Common myeloid progenitor, CD34-positive (primary cell): ENCODE data around the gene FMR1NB.
A peak's percentile ranks its signal among the peaks of the same experiment; 100 is the strongest.

Source experiments
- CTCF ChIA-PET: fragments of 350-600 bp; sonication (Branson Sonifier 250); formaldehyde crosslinking; loops from one replicate; lab custom pipeline; 2021; ENCODE audit warnings: antibody characterized with exemption; lab: Charles Lee
- POLR2A ChIA-PET: fragments of 350-600 bp; sonication (Branson Sonifier 250); formaldehyde crosslinking; loops from one replicate; lab custom pipeline; 2021; ENCODE audit warnings: antibody characterized with exemption; lab: Charles Lee
- DNase-seq, 3 donors: peaks; one replicate each; pipeline versions ENCODE4 v3.0.0 to v3.0.0-alpha.2; 2013
- H3K27ac ChIP-seq, 2 experiments: 1 replicate in 1 of 2; 2 replicates in 1 of 2; pipeline ENCODE4 v1.7.0; 2013; ENCODE audit warnings: inconsistent platforms in 2 of 2, low read length in 2 of 2, mild to moderate bottlenecking in 2 of 2, low read depth in 1 of 2, moderate library complexity in 1 of 2; ENCODE audit not compliant: severe bottlenecking in 2 of 2, insufficient read depth in 1 of 2, poor library complexity in 1 of 2
- H3K27me3 ChIP-seq, 5 experiments: replicated peaks in 2 of 5; 1 replicate in 3 of 5; 2 replicates in 2 of 5; pipeline versions ENCODE4 v1.6.1 to v1.7.0; 2013; ENCODE audit warnings: low read length in 4 of 5, mild to moderate bottlenecking in 2 of 5, moderate library complexity in 2 of 5, inconsistent platforms in 1 of 5; ENCODE audit not compliant: insufficient read depth in 5 of 5, control insufficient read depth in 4 of 5
- H3K36me3 ChIP-seq, 4 experiments: 1 replicate in 2 of 4; 2 replicates in 2 of 4; pipeline versions ENCODE4 v1.6.1 to v1.7.0; 2013; ENCODE audit warnings: low read length in 3 of 4, control low read depth in 1 of 4, mild to moderate bottlenecking in 1 of 4; ENCODE audit not compliant: control insufficient read depth in 4 of 4, insufficient read depth in 4 of 4
- H3K4me1 ChIP-seq, 4 experiments: 1 replicate in 3 of 4; 2 replicates in 1 of 4; pipeline versions ENCODE4 v1.6.1 to v1.7.1; 2013; ENCODE audit warnings: low read length in 3 of 4, mild to moderate bottlenecking in 3 of 4, control low read depth in 1 of 4, inconsistent platforms in 1 of 4, moderate library complexity in 1 of 4; ENCODE audit not compliant: control insufficient read depth in 4 of 4, insufficient read depth in 4 of 4; ENCODE audit errors: control extremely low read depth in 1 of 4
- H3K4me3 ChIP-seq, 7 experiments: 1 replicate in 4 of 7; 2 replicates in 3 of 7; pipeline versions ENCODE4 v1.5.1 to v1.7.0; 2013; ENCODE audit warnings: mild to moderate bottlenecking in 7 of 7, low read length in 6 of 7, moderate library complexity in 6 of 7, inconsistent platforms in 2 of 7, low read depth in 2 of 7, control low read depth in 1 of 7; ENCODE audit not compliant: insufficient read depth in 4 of 7, control insufficient read depth in 1 of 7; ENCODE audit errors: extremely low read depth in 1 of 7
- H3K9me3 ChIP-seq, 5 experiments: 1 replicate in 4 of 5; 2 replicates in 1 of 5; pipeline versions ENCODE4 v1.6.1 to v1.7.1; 2013; ENCODE audit warnings: low read length in 4 of 5, mild to moderate bottlenecking in 2 of 5, inconsistent platforms in 1 of 5, low read depth in 1 of 5, moderate library complexity in 1 of 5; ENCODE audit not compliant: control insufficient read depth in 4 of 5, insufficient read depth in 2 of 5; ENCODE audit errors: control extremely low read depth in 1 of 5
- WGBS: methylation state at CpG from one replicate; pipeline ENCODE4 v1.1.5; 2013; ENCODE audit not compliant: insufficient coverage; 5-methylcytosine and 5-hydroxymethylcytosine counted together

Gene FMR1NB

GRCh38 chrX:147957291-147957690 lies 23.8 kb upstream of the FMR1NB start:
- Histone ChIP-seq H3K36me3 (no peaks in the 10 kb centered on the region), H3K27me3 (no peaks in the 10 kb centered on the region), H3K4me3 (no peak overlapping the region), H3K4me1 (no peaks in the 10 kb centered on the region), H3K27ac (no peak overlapping the region), H3K9me3 (no peaks in the 10 kb centered on the region)
- WGBS, result 65% methylated on average over 2 of the region's 2 CpGs
- DNase-seq, result no peak
- ChIA-PET CTCF (no interaction called here), POLR2A (no interaction called here)

- WGBS, result no CpG with 5 or more reads among the region's 1 CpG
- no peak overlapping the region for H3K4me3 ChIP-seq
- ChIA-PET CTCF (no interaction called here), POLR2A (no interaction called here)
- no peak overlapping the region for H3K27ac ChIP-seq
- no peak for DNase-seq
- H3K27me3 ChIP-seq, result no peaks in the 10 kb centered on the region
- H3K4me1 ChIP-seq, result no peaks in the 10 kb centered on the region
- H3K9me3 ChIP-seq, result no peaks in the 10 kb centered on the region
- no peaks in the 10 kb centered on the region for H3K36me3 ChIP-seq
These were observed 22.8 kb upstream of the FMR1NB start for GRCh38 chrX:147958291-147958690.

DNA sequence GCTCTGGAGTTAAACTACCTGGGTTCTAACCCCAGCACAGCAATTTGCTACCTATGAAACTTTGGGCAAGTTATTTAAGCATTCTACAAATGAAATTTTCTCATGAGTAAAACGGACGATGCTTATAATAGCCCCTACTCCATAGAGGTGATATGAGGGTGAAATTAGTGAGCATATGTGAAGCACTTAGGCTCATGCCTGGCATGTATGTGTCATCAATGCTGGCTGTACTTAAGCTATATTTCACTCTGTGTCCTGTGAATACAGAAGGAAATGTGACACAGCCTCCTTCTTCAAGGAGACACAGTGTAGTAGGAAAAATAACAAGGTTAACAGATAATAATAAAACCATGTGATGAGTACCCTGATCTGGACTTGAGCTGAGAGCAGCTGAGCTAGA lies 20.4 kb upstream of the FMR1NB start:
- Histone ChIP-seq H3K4me1 (no peaks in the 10 kb centered on the region), H3K4me3 (no peak overlapping the region), H3K36me3 (no peaks in the 10 kb centered on the region), H3K27me3 (no peaks in the 10 kb centered on the region), H3K27ac (no peak overlapping the region), H3K9me3 (no peaks in the 10 kb centered on the region)
- no CpG with 5 or more reads among the region's 2 CpGs for WGBS
- CTCF ChIA-PET, result no interaction called here
- no peak for DNase-seq
- POLR2A ChIA-PET, result no interaction called here

- H3K27me3 ChIP-seq, result no peaks in the 10 kb centered on the region
- CTCF ChIA-PET, result no interaction called here
- DNase-seq, result no peak
- WGBS, result 100% methylated on average over 1 of the region's 1 CpG
- POLR2A ChIA-PET, result no interaction called here
- H3K27ac ChIP-seq, result no peak overlapping the region
- H3K9me3 ChIP-seq, result no peaks in the 10 kb centered on the region
- H3K4me3 ChIP-seq, result no peak overlapping the region
- H3K4me1 ChIP-seq, result no peaks in the 10 kb centered on the region
- no peaks in the 10 kb centered on the region for H3K36me3 ChIP-seq
These were observed 18.7 kb upstream of the FMR1NB start for GRCh38 chrX:147962476-147962875.

- POLR2A ChIA-PET, result no interaction called here
- no peaks in the 10 kb centered on the region for H3K27me3 ChIP-seq
- 68% methylated on average over 6 of the region's 6 CpGs for WGBS
These were observed 2.2 kb upstream of the FMR1NB start for GRCh38 chrX:147978931-147979330.

GRCh38 chrX:148020329-148020728 lies 39.2 kb downstream of the FMR1NB start:
- Histone ChIP-seq H3K27ac (no peak overlapping the region), H3K9me3 (no peaks in the 10 kb centered on the region), H3K27me3 (no peaks in the 10 kb centered on the region), H3K4me1 (no peaks in the 10 kb centered on the region), H3K4me3 (no peak overlapping the region), H3K36me3 (no peaks in the 10 kb centered on the region)
- WGBS, result 74% methylated on average over 2 of the region's 2 CpGs
- no peak for DNase-seq
- CTCF ChIA-PET, result no interaction called here
- POLR2A ChIA-PET, result no interaction called here

More at GRCh38 chrX:147978931-147979330, 2.2 kb upstream of the FMR1NB start:
- CTCF ChIA-PET, result no interaction called here
- Histone ChIP-seq H3K36me3 (no peaks in the 10 kb centered on the region), H3K4me1 (no peaks in the 10 kb centered on the region), H3K9me3 (no peaks in the 10 kb centered on the region), H3K27ac (no peak overlapping the region), H3K4me3 (no peak overlapping the region)
- DNase-seq, result no peak

DNA sequence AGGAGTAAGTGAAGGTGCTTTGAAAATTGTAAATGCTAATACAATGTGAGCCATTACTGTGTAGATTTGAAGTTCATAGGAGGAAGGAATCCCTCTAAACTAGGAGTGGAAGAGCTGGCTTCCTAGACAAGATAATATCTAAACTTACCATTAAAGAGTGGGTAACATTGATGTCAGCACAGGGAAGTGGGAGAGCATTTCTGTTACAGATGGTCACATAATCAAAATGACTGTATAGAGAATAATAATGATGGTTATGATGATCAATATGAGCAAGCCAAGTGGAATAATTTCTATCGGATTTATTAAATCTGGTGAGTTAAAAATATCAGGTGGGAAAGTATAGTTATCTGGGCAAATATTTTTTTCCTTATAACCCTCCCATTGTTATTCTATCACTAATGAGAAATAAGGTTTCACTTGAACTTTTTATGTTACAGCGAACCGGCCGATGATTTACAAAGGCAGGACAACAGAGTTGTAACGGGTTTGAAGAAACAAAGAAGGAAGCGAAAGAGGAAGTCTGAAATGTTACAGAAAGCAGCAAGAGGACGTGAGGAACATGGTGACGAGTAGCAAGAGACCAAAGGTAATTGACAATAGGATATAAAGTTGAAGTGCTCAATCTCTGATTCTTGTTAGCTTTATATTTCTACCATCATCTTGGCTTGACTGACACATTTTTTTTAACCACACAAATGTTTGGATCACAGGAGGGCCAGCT lies 43.5 kb downstream of the FMR1NB start:
- WGBS, result 16% methylated on average over 7 of the region's 8 CpGs
- peaks cover 0 to 2% (median 0%) of the 10 kb centered on the region in 5 experiments for H3K27me3 ChIP-seq
- no peaks in the 10 kb centered on the region for H3K36me3 ChIP-seq
- ChIA-PET POLR2A (interaction anchor here (0.6 kb wide), 1 partner anchor 1107 kb away, joined by 4 read pairs; no protein-coding TSS in a partner anchor), CTCF (no interaction called here)
- no peaks in the 10 kb centered on the region for H3K9me3 ChIP-seq
- DNase-seq, result peak; percentile 11 to 49 (median 43)
- no peak overlapping the region for H3K27ac ChIP-seq
- peak overlapping the region in 2 of 7 experiments; percentile 3 to 16 for H3K4me3 ChIP-seq
- no peaks in the 10 kb centered on the region for H3K4me1 ChIP-seq
